ENCODE results near the gene KLLN. TPM values are rescaled to one million over a fixed set of nuclear protein-coding genes. Genes with fewer than 3 reads are reported as not detected.
A peak's percentile ranks its signal among the peaks of the same experiment; 100 is the strongest.
"Not testable (repeated sequence)": the region's sequence is repeated elsewhere in the genome, so short reads cannot be mapped to it uniquely, and the experiment has no call there.

KLLN gene
- total RNA-seq, 1 experiment from 2014 or later = 0.28 TPM

DNA sequence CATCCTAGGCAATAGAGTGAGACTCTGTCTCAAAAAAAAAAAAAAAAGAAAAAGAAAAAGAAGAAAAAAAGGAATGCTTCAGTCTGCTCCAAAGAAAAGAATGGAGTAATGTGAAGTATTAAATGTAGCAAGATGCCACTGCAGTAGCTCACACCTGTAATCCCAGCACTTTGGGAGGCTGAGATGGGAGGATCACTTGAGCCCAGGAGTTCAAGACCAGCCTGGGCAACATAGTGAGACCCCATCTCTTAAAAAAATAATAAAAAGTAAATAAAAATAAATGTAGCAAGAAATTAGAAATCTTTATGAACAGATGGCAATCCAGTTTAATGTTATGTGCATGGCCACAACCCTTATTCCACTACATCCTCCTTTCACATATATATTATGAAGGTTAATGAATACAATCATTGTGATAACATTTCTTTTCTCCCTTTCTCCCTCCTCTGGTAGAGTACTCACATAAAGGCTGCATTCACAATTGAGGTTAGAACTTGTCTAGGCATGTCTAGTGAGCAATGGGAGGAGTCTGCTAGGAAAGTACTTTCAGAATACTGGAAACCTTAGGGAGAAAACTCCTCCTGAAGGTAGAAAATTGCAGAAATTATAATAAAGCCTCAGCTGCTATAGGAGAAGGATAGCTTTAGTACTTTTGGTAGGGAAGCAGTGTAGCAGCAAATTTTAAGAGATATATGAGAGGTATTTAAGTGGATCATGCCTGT is 20.4 kb downstream of the KLLN start:
- peak; percentile 46 for DNase-seq (ENCODE audit: low spot score)

DNA sequence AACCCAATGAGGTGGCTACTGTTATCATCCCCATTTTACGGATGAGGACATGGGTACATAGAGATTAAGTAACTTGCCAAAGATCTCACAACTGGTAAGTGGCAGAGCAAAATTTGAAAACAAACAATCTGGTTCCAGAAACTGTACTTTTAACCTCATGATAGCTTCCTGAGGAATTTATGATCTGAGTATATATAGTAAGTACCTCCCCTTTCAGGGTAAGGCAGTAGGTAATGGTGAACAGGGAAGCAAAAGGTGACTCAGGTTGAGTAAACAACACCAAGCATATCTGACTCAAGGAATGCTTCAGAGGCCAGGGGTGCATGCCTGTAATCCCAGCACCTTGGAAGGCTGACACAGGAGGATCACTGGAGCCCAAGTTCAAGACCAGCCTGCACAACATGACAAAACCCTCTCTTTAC is 21.1 kb downstream of the KLLN start:
- peak; percentile 86 for DNase-seq (ENCODE audit: low spot score)

DNA sequence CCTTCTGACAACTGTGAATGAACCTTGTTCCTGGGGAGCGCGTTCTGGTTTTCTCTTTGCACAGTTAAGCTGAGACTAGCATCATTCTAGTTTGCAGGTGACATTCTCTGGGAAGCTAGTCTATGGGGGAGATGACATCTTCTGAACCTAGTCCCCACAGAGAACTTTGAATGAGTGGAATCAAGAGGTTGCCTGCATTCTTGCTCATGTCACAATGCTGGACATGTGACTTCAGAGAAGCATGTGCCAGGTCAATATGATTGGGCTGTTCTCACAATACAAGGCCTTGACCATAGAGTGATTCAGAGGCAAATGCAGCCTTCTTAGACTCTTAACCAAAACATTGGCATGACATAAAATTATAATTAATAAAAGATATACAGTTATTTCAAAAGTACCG is 22.1 kb downstream of the KLLN start:
- no peak for DNase-seq (ENCODE audit: low spot score)

DNA sequence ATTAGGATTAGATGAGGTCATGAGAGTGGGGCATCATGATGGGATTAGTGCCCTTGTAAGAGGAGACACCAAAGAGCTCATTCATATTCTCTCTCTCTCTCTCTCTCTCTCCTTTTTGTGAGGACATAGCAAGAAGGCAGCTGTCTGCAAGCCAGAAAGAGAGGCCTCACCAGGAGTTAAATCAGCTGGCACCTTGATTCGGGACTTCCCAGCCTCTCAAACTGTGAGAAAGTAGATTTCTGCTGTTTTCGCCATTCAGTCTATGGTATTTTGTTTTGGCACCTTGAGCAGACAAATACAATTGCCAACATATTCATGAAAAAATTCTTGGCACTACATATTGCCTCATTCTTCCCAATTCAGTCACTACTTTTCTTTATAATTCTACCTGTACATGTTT is 24.7 kb downstream of the KLLN start:
- no peak for DNase-seq (ENCODE audit: low spot score)

DNA sequence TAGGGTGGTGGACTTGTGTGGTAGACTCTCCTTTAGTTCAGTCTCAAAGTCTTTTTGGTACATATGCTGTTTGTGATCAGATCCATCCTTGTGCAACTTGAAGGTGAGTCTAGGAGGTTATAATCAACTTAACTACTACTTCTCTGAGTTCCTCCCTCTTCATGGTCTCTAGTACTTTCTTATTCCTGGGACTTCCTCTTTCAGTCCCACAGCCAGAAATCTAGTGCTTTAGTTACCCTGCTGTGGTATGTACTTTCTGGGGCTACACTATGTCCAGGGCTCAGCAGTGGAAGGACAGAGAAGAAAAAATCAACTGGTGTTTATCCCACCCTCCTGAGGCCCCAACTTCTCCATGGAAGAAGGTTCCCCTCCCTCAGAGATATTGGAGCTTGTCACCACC is 25.9 kb downstream of the KLLN start:
- no peak for DNase-seq (ENCODE audit: low spot score)

DNA sequence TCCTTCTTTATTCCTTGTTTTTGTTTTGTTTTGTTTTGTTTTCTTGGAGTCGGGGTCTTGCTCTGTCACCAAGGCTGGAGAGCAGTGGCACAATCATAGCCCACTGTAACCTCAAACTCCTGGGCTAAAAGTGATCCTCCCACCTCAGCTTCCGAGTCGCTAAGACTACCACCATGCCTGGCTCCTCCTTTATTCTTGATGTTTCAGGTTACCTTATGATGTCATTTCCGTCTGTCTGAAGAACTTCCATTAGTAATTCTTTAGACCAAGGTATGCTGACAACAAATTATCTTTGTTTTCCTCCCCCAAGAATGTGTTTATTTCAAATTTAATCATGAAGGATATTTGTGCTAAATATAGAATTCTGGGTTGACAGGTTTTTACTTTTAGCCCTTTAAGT is 27.2 kb downstream of the KLLN start:
- no peak for DNase-seq (ENCODE audit: low spot score)

DNA sequence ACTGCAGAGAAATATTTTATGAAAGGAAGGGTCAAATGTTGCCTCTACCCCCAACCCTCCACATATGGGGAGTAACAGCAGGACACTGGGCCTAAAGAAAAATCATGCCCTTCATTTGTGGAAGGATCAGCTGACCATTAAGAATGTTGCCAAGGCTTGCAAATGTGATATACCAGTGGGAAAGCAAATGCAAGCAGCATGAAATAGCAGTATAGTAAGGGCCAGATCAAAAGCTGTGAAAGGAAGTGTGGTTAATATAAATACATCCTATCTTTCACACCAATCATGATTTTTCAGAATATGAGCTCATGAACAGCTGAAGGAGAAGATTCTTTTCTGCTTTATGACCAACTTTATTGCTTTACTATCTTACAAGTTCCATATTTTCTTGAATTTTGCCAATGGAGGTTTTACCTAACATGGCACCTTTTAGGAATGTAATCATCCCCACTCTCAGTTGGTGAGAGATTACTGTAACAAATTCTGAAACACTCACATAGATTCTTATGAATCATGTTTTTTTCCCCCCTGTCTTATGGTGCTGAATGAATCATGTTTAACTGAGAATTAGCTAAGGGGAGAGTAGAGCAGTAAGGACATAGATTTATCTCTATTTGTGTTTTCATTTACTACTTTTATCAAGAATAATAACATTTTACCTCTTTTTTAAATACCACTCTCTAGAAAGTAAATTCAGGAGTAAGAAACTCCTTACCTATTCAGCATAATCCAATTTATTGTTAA is 33.2 kb downstream of the KLLN start:
- no peak for DNase-seq (ENCODE audit: low spot score)

DNA sequence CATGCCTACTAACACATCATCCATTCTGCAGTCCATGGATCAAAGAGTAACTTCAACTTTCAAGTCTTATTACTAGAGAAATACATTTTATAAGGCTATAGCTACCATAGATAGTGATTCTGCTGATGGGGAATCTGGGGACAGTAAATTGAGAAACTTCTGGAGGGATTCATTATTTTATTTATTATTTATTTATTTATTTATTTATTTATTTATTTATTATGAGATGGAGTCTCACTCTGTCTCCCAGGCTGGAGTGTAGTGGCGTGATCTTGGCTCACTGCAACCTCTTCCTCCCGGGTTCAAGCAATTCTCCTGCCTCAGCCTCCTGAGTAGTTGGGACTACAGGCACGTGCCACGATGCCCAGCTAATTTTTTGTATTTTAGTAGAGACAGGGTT is 34.3 kb downstream of the KLLN start:
- DNase-seq (ENCODE audit: low spot score) = not testable (repeated sequence)

DNA sequence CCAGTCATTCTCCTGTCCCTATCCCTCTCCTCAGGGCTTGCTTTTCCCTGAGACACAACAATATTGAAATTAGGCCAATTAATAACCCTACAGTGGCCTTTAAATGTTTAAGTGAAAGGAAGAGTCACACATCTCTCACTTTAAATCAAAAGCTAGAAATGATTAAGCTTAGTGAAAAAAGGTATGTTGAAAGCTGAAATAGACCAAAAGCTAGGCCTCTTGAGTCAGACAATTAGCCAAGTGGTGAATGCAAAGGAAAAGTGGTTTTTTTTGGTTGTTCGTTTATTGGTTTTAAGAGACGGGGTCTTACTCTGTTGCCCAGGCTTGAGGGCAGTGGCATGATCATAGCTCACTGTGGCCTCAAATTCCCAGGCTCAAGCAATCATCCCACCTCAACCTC is 35.7 kb downstream of the KLLN start:
- DNase-seq (ENCODE audit: low spot score) = no peak

DNA sequence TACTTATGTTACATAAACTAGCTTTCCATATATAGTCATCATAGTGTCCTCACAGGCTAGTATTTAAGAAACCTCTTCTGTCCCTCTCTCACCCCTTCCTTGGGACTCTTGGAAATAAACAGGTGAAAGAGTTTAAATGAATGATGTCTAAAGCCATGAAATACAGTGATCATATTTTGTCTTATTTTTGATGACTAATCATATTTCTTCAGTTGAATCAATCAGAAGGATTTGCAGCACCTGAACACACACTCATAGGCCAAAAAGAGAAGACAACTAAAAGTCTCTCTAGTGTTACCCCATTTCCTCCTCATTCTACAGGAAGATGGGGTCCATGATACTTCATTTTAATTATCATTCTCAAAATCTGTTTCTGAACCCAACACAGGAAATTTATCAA is 36.7 kb downstream of the KLLN start:
- no peak for DNase-seq (ENCODE audit: low spot score)

DNA sequence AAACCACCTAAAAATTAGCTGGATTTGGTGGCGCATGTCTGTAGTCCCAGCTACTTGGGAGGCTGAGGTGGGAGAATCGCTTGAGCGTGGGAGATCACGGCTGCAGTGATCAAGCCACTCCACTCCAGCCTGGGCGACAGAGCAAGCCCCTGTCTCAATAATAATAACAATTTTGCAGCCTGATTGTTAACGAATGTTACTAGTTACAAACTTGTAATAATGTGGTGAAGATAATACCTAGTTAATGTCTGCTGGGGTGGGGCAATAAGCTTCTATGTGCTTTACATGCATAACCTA is 44.1 kb downstream of the KLLN start:
- DNase-seq (ENCODE audit: low spot score) = no peak

DNA sequence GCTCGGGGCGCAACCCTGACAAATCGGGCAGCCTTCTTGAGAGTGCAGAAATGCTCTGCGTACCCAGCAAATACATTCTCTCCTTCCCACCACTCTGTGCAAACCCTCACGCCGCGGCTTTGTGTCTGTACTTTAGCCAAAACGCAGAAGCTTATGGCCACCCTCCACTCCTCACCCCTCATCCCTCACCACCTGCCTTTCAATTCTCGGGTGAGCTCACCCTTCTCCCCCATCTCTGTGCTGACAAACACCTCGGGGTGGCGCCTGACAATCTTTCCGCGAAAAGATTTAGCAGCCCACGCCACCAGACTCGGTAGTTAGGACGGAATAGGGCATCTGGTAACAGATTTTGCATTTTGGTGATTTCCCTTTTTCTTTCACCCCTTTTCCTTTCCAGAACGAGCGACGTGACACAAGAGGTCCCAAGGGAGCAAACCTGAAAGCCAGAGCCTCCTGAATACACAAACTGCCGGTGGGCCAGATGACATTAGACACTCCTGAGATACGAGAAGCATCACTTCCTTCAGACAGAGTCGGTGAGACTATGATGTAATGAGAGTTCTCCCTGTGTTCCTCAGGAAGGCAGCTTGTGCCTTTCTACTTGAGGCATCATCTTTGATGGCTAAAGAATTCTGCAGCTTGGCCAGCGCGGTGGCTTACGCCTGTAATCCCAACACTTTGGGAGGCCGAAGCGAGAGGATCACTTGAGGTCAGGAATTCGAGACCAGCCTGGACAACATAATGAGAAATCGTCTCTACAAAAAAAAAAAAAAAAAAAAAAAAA is 44.6 kb downstream of the KLLN start:
- DNase-seq (ENCODE audit: low spot score) = peak; percentile 63

DNA sequence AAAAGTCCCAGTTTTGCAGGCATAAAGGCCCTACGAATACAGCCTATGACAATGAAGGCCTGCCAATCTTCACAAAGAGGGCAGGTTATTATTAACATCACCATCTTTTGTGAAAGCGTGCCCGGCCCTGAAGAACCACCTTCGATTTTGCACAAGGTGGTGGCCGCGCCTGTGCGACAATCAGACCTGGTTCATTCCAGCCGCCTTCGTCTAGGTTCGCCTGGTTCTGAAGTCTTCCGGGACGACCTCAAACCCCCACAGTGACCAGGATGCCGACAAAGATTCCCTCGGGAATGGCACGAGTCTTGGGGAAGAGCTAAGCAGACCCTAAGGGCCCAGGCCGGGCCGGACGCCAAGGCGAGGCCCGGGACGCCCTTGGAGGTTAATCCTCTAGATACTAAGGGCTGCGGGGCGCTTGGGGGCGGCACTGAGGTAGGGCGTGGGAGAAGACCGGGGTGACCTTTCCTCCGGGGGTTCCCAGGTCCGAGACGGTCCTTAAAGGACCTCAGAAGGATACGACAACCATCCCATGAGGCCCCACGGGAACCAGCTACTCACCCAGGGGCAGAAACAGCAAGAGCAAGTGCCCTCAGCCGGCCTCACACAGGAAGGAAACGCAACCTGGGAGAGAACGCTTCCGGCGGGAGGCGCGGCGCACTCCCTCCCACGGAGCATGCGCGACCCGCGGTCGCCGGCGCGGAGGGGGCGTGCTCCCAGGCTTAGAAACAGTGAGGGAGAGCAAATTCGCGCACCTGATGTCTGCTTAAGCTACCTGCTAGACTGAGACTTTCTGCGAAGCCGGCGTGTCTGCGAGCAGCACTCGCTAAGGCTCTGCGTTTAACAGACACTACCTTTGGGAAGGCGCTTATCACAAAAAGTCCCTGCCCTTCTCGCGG is 45.5 kb downstream of the KLLN start, which contains the start of gene ATAD1:
Gene ATAD1, minus strand, starts transcription at position 618 of the 896 bp plus-strand sequence. CDS start 3,627 bp downstream, outside the sequence.
- DNase-seq (ENCODE audit: low spot score) = peak; percentile 91

DNA sequence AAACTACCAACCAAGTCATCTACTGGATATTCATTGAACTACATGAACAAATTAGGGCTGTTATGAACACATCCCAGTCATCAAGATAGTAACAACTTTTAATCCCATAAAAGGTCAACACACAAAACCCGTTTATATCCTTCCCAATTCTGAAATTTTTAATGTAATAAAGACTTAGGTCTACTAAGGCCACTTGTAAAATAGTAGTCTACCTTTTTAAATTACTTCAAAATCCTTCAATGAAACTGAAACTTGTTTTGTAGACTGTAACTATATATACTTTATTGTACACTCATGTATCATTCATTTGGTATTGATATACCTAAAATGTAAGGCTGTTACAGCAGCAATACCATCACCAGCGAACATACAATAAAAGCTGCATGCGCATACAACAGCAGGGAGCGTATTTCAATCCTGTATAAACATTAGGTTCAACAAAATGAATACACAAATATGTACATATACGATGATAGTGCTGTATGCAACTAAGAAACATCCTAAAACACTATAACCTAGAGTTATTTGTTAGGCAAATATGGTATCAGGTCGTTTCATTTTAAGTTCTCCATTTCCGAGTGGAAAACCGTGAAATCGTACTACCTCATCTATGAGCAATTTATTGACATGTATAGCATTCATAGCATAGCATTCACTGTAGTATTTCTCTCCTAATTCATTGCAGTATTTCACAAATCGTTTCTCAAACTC is 46.3 kb downstream of the KLLN start:
- DNase-seq (ENCODE audit: low spot score) = peak; percentile 43

DNA sequence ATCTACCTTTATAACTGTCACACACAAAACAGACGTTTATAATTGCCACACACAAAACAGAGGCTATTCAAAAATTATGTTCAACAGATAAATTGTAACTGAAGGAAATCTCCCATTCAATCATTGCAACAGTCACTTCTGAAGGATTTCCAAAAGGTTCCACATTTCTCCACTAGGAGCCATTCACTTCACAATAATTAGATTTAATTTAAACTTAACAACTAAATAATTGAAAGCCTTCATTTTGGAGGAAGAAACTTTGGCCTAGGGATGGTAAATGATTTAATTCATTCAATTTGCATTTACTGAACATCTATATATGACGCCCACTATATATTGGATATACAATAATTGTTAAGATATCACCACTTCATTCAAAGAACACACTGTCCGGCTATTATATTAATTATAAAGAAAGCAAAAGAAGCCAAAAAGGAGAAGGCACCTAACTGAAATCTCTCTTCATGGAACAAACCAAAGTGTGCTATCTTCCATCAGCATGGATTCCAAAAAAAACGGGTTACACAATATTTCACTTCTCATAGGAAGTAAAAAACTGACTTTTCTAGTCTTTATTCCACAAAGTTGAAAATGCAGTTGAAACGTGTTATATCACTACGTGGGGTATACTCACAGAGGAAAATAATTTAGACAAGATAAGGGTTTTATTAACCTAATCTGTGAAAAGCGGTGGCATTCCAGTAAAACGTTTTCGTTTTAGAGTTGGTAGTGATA is 47.0 kb downstream of the KLLN start:
- peak; percentile 22 for DNase-seq (ENCODE audit: low spot score)

Small RNA genes lying within 50 kb of the gene (small RNA-seq; reads per million reads assigned to genes)
- not detected for gene RN7SL78P

Other genes starting within 250 kb of the KLLN start
- gene PAPSS2, start 203.7 kb downstream of the KLLN start, total RNA-seq (2014; rRNA removed; shearing (Covaris generic)) = 22.0 and 23.2 TPM in 2 replicates
- gene ATAD1, start 45.3 kb downstream of the KLLN start, total RNA-seq (2014; rRNA removed; shearing (Covaris generic)) = 12.7 and 18.0 TPM in 2 replicates
- gene PTEN, start 92 bp upstream of the KLLN start, total RNA-seq (2014; rRNA removed; shearing (Covaris generic)) = 38.0 and 49.9 TPM in 2 replicates